ENCODE measurements around the gene MRPL1. TPM values are rescaled to one million over a fixed set of nuclear protein-coding genes. Genes with fewer than 3 reads are reported as not detected.
A peak's percentile ranks its signal among the peaks of the same experiment; 100 is the strongest.
"Not testable (repeated sequence)": the region's sequence is repeated elsewhere in the genome, so short reads cannot be mapped to it uniquely, and the experiment has no call there.

Gene MRPL1
- total RNA-seq, 4 donors from 2014 or later: 29.2 to 52.0 (median 31.5) TPM

DNA sequence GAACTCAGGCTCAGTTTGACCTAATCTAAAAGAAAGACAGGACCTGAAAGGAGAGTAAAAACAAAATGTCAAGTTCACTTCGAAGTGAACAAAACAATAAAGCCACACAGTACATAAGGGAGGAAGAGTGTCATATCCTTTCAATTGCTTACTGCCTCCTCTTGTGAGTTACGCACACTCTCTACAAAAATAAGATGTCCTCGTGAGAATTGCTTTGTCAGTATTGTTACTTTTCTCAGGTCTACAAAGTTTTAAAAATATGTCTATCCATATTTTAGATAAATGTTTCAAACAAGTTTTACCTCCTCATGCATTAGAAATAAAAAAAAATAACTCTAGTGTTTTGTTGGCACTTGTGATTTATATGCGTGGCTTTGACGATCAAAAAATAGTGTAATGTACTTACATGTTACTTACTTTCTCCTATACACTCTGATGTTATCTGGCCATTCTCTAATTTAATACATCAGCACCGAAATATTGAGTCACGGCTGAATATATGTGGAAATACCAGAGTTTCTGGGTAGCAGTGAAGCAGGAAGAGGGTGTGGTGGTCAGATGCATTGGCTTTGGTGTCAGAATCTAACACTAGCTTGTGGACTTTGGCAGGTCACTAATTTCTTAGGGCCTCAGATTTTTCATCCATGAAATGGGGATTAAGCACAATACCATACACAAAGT, 8.1 kb upstream of the MRPL1 start:
- Histone ChIP-seq H3K9me3 (no peaks in the 10 kb centered on the region), H3K4me3 (no peak overlapping the region), H3K27me3 (no peaks in the 10 kb centered on the region), H3K4me1 (peaks cover 0 to 6% of the 10 kb centered on the region in 2 donors), H3K36me3 (no peaks in the 10 kb centered on the region), H3K27ac (peak overlapping the region; percentile 53 to 78 (median 76))
- in situ Hi-C loops (cut with MboI; ENCODE audit: low sequenced_read_pairs in 4 of 4): no loop called here
- peak; percentile 65 to 77 for ATAC-seq
- TF ChIP-seq POLR2A (IDR thresholded peaks at IDR 0.05) (peak; percentile 18 to 53), CTCF (IDR thresholded peaks at IDR 0.05 in 4 of 5, conservative IDR thresholded peaks at IDR 0.05 in 1 of 5) (no peak)
- DNase-seq: no peak
- intact Hi-C loops (cut with DNase I; ENCODE audit: low total_unique reads): no loop called here

- H3K4me1 ChIP-seq: peaks cover under 1 to 6% of the 10 kb centered on the region in 2 donors
- intact Hi-C loops (cut with DNase I; ENCODE audit: low total_unique reads) (no loop called here), in situ Hi-C loops (cut with MboI; ENCODE audit: low sequenced_read_pairs in 4 of 4) (no loop called here)
- H3K36me3 ChIP-seq: no peaks in the 10 kb centered on the region
- TF ChIP-seq POLR2A (IDR thresholded peaks at IDR 0.05) (no peak), CTCF (IDR thresholded peaks at IDR 0.05 in 4 of 5, conservative IDR thresholded peaks at IDR 0.05 in 1 of 5) (no peak)
- peak overlapping the region in 3 of 4 donors; percentile 55 to 78 (median 61) for H3K27ac ChIP-seq
- H3K27me3 ChIP-seq: no peaks in the 10 kb centered on the region
- no peak for ATAC-seq
- no peak overlapping the region for H3K4me3 ChIP-seq
- no peaks in the 10 kb centered on the region for H3K9me3 ChIP-seq
- no peak for DNase-seq
Observed at GRCh38 chr4:77856152-77856551, 6.5 kb upstream of the MRPL1 start.

- no peak overlapping the region for H3K4me3 ChIP-seq
- intact Hi-C loops (cut with DNase I; ENCODE audit: low total_unique reads): no loop called here
Observed at GRCh38 chr4:77859256-77859655, 3.4 kb upstream of the MRPL1 start.

DNA sequence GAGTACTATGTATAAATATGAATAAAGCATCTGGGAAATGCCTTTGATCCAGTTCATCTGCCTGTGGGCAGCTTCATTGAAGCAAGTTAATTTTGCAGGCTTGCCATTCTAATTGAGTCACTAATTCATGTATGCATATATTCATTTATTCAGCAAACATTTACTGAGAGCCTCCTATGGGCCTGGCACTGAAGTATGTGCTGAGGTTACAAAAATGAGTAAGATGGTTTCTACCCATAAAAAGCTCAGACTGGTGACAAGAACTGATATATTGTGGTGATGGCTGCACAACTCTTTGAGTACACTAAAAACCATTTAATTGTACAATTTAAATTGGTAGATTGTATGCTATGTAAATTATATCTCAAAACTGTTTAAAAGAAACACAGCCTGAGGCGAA, 1.1 kb upstream of the MRPL1 start:
- intact Hi-C loops (cut with DNase I; ENCODE audit: low total_unique reads): loop anchor here (10.0 kb wide), 1 partner anchor 787 kb away; the partner anchor contains the start of gene CCNI
- in situ Hi-C loops (cut with MboI; ENCODE audit: low sequenced_read_pairs in 4 of 4): no loop called here

More at GRCh38 chr4:77859256-77859655, 3.4 kb upstream of the MRPL1 start:
- DNase-seq (no peak), ATAC-seq (no peak)
- Histone ChIP-seq H3K4me1 (peaks cover 12 to 17% of the 10 kb centered on the region in 2 donors), H3K27ac (no peak overlapping the region), H3K9me3 (no peaks in the 10 kb centered on the region), H3K27me3 (no peaks in the 10 kb centered on the region), H3K36me3 (no peaks in the 10 kb centered on the region)
- in situ Hi-C loops (cut with MboI; ENCODE audit: low sequenced_read_pairs in 4 of 4): no loop called here
- no peak for TF ChIP-seq CTCF (IDR thresholded peaks at IDR 0.05 in 4 of 5, conservative IDR thresholded peaks at IDR 0.05 in 1 of 5)
- no peak for TF ChIP-seq POLR2A (IDR thresholded peaks at IDR 0.05)

GRCh38 chr4:77863341-77863740, 711 bp downstream of the MRPL1 start:
- H3K9me3 ChIP-seq; ATAC-seq; H3K27me3 ChIP-seq; DNase-seq; in situ Hi-C loops (cut with MboI; ENCODE audit: low sequenced_read_pairs in 4 of 4); H3K36me3 ChIP-seq: not testable (repeated sequence)
- Histone ChIP-seq H3K4me1 (peaks cover 11 to 12% of the 10 kb centered on the region in 2 donors), H3K4me3 (peak overlapping the region; percentile 59 to 86 (median 76)), H3K27ac (peak overlapping the region; percentile 82 to 94 (median 88))
- intact Hi-C loops (cut with DNase I; ENCODE audit: low total_unique reads): loop anchor here (2.0 to 10.0 kb wide), 2 partner anchors 195 to 789 kb away; partner anchors contain the start of gene CCNI

More for the DNA sequence above, 1.1 kb upstream of the MRPL1 start:
- Histone ChIP-seq H3K4me1 (peaks cover 11 to 12% of the 10 kb centered on the region in 2 donors), H3K4me3 (peak overlapping the region; percentile 59 to 86 (median 76)), H3K9me3 (no peaks in the 10 kb centered on the region), H3K27me3 (no peaks in the 10 kb centered on the region), H3K36me3 (no peaks in the 10 kb centered on the region), H3K27ac (peak overlapping the region; percentile 82 to 94 (median 88))
- DNase-seq: no peak
- TF ChIP-seq POLR2A (IDR thresholded peaks at IDR 0.05): no peak
- TF ChIP-seq CTCF (IDR thresholded peaks at IDR 0.05 in 4 of 5, conservative IDR thresholded peaks at IDR 0.05 in 1 of 5): no peak
- ATAC-seq: no peak
